ENCODE data around the gene CLPTM1. TPM values are rescaled to one million over a fixed set of nuclear protein-coding genes. Genes with fewer than 3 reads are reported as not detected.
"Not testable (repeated sequence)": the region's sequence is repeated elsewhere in the genome, so short reads cannot be mapped to it uniquely, and the experiment has no call there.

Gene CLPTM1, protein sequence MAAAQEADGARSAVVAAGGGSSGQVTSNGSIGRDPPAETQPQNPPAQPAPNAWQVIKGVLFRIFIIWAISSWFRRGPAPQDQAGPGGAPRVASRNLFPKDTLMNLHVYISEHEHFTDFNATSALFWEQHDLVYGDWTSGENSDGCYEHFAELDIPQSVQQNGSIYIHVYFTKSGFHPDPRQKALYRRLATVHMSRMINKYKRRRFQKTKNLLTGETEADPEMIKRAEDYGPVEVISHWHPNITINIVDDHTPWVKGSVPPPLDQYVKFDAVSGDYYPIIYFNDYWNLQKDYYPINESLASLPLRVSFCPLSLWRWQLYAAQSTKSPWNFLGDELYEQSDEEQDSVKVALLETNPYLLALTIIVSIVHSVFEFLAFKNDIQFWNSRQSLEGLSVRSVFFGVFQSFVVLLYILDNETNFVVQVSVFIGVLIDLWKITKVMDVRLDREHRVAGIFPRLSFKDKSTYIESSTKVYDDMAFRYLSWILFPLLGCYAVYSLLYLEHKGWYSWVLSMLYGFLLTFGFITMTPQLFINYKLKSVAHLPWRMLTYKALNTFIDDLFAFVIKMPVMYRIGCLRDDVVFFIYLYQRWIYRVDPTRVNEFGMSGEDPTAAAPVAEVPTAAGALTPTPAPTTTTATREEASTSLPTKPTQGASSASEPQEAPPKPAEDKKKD
- 13.0 and 15.9 TPM in 2 replicates for polyA plus RNA-seq (2014; cell fraction: cytosol; rRNA removed)
- polyA plus RNA-seq (2014; cell fraction: nucleus; rRNA removed), result 19.5 and 40.9 TPM in 2 replicates

DNA sequence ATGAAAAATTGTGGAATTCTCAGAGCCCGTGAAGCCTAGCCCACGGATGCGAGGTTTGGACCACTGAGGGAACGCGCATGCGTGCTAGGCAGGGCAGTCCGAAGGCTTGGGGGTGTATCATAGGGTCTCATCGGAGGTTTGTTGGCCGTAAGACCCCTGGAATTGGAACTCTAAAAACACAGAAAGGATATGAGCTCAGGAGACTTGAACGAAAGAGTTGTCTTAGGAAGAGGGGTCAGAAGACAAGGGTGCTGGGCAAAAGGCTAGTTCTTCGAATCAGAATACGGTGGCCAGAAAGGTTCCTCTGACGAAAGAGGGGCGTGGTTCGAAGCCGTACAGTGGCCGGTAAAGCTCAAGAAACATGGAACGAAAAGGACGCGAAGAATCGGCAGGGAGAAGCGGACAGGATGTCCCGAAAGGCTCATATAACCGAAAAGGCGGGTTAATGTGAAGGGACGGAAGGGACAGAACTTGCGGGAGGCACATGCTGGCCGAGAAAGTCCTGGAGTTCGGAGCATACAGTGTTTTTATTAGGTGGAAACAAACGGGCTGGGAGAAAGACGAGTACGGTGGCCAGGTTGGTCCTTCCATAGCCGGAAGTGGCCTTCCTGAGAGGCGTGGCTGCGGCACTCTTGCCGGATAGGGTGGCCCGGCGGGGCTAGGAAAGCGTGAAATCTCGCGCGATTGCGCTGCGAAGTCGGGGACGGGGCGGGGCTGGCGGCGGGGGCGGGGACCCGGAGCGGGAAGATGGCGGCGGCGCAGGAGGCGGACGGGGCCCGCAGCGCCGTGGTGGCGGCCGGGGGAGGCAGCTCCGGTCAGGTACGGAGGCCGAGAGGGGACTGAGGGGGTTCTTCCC is at the start of gene CLPTM1:
Gene CLPTM1, plus strand, starts transcription at position 732 of the 856 bp plus-strand sequence. Its CDS starts 16 bp downstream, at position 748.
- peak; percentile 94 for DNase-seq (ENCODE audit: low spot score)

GRCh38 chr19:44905437-44906160 is 49.6 kb upstream of the CLPTM1 start, which contains the start of gene APOE:
TSS of gene APOE (plus strand) at chr19:44905796. CDS start at chr19:44906625, 829 bp downstream.
- DNase-seq (ENCODE audit: low spot score), result no peak

- no peak for DNase-seq (ENCODE audit: low spot score)
Observed at GRCh38 chr19:44907613-44908012, 47.6 kb upstream of the CLPTM1 start.

DNA sequence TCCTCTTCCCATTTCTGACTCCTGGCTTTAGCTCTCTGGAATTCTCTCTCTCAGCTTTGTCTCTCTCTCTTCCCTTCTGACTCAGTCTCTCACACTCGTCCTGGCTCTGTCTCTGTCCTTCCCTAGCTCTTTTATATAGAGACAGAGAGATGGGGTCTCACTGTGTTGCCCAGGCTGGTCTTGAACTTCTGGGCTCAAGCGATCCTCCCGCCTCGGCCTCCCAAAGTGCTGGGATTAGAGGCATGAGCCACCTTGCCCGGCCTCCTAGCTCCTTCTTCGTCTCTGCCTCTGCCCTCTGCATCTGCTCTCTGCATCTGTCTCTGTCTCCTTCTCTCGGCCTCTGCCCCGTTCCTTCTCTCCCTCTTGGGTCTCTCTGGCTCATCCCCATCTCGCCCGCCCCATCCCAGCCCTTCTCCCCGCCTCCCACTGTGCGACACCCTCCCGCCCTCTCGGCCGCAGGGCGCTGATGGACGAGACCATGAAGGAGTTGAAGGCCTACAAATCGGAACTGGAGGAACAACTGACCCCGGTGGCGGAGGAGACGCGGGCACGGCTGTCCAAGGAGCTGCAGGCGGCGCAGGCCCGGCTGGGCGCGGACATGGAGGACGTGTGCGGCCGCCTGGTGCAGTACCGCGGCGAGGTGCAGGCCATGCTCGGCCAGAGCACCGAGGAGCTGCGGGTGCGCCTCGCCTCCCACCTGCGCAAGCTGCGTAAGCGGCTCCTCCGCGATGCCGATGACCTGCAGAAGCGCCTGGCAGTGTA is 46.9 kb upstream of the CLPTM1 start:
- no peak for DNase-seq (ENCODE audit: low spot score)

- no peak for DNase-seq (ENCODE audit: low spot score)
Observed at GRCh38 chr19:44908836-44909261, 46.3 kb upstream of the CLPTM1 start.

DNA sequence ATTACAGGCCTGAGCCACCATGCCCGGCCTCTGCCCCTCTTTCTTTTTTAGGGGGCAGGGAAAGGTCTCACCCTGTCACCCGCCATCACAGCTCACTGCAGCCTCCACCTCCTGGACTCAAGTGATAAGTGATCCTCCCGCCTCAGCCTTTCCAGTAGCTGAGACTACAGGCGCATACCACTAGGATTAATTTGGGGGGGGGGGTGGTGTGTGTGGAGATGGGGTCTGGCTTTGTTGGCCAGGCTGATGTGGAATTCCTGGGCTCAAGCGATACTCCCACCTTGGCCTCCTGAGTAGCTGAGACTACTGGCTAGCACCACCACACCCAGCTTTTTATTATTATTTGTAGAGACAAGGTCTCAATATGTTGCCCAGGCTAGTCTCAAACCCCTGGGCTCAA is 45.4 kb upstream of the CLPTM1 start:
- no peak for DNase-seq (ENCODE audit: low spot score)

GRCh38 chr19:44911896-44912295 is 43.3 kb upstream of the CLPTM1 start:
- not testable (repeated sequence) for DNase-seq (ENCODE audit: low spot score)

GRCh38 chr19:44912854-44913253 is 42.3 kb upstream of the CLPTM1 start:
- DNase-seq (ENCODE audit: low spot score), result no peak

GRCh38 chr19:44913512-44914432 is 41.4 kb upstream of the CLPTM1 start:
- not testable (repeated sequence) for DNase-seq (ENCODE audit: low spot score)

DNA sequence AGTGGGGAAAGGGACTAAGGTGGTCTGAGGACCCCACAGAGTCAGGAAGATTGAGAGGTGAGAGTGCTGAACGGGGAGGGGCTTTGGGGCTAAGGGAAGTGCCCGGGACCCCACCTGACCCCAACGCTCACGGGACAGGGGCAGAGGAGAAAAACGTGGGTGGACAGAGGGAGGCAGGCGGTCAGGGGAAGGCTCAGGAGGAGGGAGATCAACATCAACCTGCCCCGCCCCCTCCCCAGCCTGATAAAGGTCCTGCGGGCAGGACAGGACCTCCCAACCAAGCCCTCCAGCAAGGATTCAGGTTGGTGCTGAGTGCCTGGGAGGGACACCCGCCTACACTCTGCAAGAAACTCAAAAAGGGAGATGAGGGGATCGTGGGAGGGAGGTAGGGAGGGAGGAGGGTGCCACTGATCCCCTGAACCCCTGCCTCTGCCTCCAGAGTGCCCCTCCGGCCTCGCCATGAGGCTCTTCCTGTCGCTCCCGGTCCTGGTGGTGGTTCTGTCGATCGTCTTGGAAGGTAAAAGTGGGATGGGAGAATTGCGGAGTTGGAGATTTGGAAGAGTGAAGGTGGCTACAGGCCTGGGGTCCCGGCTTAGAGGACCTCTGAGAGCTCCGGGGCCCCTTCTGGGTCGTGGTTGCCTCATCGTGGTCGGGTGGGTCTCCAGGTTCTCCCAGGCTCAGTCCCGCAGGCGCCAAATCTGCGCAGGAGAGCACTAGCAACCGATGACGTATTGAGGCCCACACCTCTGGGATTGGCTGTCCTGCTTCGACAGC is 40.6 kb upstream of the CLPTM1 start, which contains the start of gene APOC1:
Gene APOC1, plus strand, starts transcription at position 176 of the 774 bp plus-strand sequence. Its CDS starts 284 bp downstream, at position 460.
- DNase-seq (ENCODE audit: low spot score), result peak; percentile 91

GRCh38 chr19:44924243-44924725 is 30.9 kb upstream of the CLPTM1 start:
- no peak for DNase-seq (ENCODE audit: low spot score)

DNA sequence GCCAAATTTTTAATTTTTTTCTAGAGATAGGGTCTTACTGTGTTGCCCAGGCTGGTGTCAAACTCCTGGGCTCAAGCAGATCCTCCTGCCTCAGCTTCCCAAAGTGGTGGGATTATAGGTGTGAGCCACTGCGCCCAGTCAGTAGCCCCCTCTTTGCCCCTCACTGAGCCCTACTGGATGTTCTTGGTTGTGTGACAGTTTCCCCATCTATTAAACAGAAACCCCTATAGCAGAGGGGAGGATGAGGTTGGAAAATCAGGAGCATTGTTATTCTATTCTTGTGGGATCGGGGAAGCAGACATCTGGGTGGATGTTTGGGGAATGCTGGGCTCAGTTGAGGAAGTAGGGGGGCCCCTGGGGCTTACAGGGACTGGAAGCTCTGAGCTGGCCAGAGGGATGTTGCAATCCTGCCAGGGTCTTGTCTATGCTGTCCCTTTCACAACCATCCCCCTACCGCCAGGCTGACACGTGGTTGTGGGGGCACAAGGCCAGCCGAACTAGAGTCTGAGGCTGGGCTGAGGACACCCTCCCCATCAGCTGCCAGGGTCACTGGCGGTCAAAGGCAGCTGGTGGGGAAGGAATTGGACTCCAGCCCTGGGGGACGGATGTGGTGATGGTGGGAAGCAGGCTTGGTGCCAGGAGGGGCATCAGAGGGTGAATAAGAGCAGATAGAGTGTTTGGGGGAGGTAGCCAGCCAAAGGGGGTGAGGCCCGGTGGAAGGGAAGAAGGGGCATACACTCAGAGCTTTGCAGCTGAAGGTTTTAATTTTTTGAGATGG is 29.9 kb upstream of the CLPTM1 start:
- DNase-seq (ENCODE audit: low spot score), result no peak

DNA sequence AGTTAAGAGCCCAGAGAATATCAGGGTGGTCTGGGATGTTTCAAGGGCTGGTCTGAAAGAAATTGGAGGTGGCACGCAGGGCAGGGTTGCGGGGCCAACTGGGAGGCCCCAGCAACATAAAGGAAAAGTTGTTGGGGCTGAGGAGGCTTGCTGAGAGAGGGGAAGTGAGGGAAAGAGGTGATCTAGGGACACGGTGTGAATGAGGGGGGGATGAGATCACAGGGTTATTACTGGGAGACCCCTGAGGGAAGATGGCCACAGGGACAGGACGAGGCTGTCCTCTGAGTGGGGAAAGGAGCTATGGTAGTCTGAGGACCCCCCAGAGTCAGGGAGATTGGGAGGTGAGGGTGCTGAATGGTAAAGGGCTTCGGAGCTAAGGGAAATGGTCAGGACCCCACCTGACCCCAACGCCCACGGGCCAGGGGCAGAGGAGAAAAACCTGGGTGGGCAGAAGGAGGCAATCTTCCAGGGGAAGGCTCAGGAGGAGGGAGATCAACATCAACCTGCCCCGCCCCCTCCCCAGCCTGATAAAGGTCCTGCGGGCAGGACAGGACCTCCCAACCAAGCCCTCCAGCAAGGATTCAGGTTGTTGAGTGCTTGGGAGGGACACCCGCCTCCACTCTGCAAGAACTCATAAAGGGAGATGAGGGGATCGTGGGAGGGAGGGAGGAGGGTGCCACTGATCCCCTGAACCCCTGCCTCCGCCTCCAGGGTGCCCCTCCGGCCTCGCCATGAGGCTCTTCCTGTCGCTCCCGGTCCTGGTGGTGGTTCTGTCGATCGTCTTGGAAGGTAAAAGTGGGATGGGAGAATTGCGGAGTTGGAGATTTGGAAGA is 28.7 kb upstream of the CLPTM1 start:
- not testable (repeated sequence) for DNase-seq (ENCODE audit: low spot score)

DNA sequence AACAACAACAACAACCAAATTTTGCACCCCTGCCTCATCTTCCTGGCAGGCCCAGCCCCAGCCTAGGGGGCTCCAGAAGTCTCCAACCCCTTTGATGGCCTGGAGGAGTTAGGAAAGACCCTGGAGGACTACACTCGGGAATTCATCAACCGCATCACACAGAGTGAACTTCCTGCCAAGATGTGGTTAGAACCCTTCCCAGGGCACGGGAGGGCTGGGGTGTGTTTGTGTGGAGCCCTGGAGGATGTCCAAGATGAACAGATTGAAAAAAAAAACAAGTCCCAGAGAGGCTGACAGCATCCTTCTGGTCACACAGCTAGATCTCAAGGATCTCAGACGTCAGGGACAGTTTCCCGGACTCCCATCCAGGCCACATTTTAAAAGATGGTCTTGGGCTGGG is 27.4 kb upstream of the CLPTM1 start:
- DNase-seq (ENCODE audit: low spot score), result no peak

GRCh38 chr19:44930088-44930487 is 25.1 kb upstream of the CLPTM1 start:
- DNase-seq (ENCODE audit: low spot score), result no peak

DNA sequence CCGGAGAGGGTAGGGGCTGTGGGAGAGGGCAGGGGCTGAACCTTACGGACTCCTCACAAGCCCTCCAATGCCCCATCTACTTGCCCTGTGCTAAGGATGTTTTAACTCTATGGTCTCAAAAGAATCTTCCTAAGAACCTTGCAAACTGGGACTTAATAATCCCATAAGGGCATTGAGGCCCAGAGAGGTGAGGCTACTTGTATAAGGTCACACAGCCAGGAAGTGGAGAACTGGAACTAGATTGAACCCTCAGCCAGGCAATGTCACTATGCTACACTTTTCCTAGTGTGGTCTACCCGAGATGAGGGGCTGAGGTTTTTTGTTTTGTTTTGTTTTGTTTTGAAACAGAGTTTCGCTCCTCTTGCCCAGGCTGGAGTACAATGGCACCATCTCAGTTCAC is 23.6 kb upstream of the CLPTM1 start:
- no peak for DNase-seq (ENCODE audit: low spot score)
